ENCODE data around the gene TUBG1. TPM values are rescaled to one million over a fixed set of nuclear protein-coding genes. Genes with fewer than 3 reads are reported as not detected.

Gene TUBG1
- total RNA-seq, 1 donor from 2014 or later = 33.9 TPM

- Histone ChIP-seq H3K4me3 (no peak overlapping the region), H3K9me3 (no peaks in the 10 kb centered on the region), H3K27ac (no peak overlapping the region), H3K27me3 (no peaks in the 10 kb centered on the region), H3K4me1 (peaks cover 27% of the 10 kb centered on the region), H3K36me3 (peaks cover 3 to 82% of the 10 kb centered on the region in 2 donors)
- TF ChIP-seq POLR2AphosphoS5 (IDR thresholded peaks at IDR 0.05; ENCODE audit: insufficient read depth in 1 of 2, low read depth in 1 of 2) = no peak
- TF ChIP-seq POLR2A (IDR thresholded peaks at IDR 0.05) = no peak
- no peak for TF ChIP-seq CTCF (IDR thresholded peaks at IDR 0.05)
- intact Hi-C loops (cut with DNase I) = no loop called here
- no peak for DNase-seq (ENCODE audit: extremely low spot score in 2 of 2)
These were observed 24.1 kb upstream of the TUBG1 start for GRCh38 chr17:42585353-42585752.

- H3K4me3 ChIP-seq = no peak overlapping the region
- H3K9me3 ChIP-seq = no peaks in the 10 kb centered on the region
- no peak for DNase-seq (ENCODE audit: extremely low spot score in 2 of 2)
- peaks cover 3 to 83% of the 10 kb centered on the region in 2 donors for H3K36me3 ChIP-seq
- H3K27ac ChIP-seq = peak overlapping the region; percentile 14
- TF ChIP-seq POLR2AphosphoS5 (IDR thresholded peaks at IDR 0.05; ENCODE audit: insufficient read depth in 1 of 2, low read depth in 1 of 2) (peak in 1 of 2 donors; percentile 60), POLR2A (IDR thresholded peaks at IDR 0.05) (no peak)
- no peaks in the 10 kb centered on the region for H3K27me3 ChIP-seq
- intact Hi-C loops (cut with DNase I) = no loop called here
- peaks cover 27% of the 10 kb centered on the region for H3K4me1 ChIP-seq
These were observed 22.8 kb upstream of the TUBG1 start for GRCh38 chr17:42586514-42587230.

- peaks cover 3 to 46% of the 10 kb centered on the region in 2 donors for H3K36me3 ChIP-seq
- H3K9me3 ChIP-seq = no peaks in the 10 kb centered on the region
- no peak for DNase-seq (ENCODE audit: extremely low spot score in 2 of 2)
- H3K27ac ChIP-seq = no peak overlapping the region
- intact Hi-C loops (cut with DNase I) = no loop called here
- H3K4me1 ChIP-seq = peaks cover 15% of the 10 kb centered on the region
- no peak for TF ChIP-seq POLR2A (IDR thresholded peaks at IDR 0.05)
- TF ChIP-seq CTCF (IDR thresholded peaks at IDR 0.05) = no peak
- no peak for TF ChIP-seq POLR2AphosphoS5 (IDR thresholded peaks at IDR 0.05; ENCODE audit: insufficient read depth in 1 of 2, low read depth in 1 of 2)
- H3K27me3 ChIP-seq = no peaks in the 10 kb centered on the region
- H3K4me3 ChIP-seq = no peak overlapping the region
These were observed 18.6 kb upstream of the TUBG1 start for GRCh38 chr17:42590886-42591285.

- intact Hi-C loops (cut with DNase I) = no loop called here
- Histone ChIP-seq H3K4me3 (no peak overlapping the region), H3K36me3 (peaks cover 3 to 42% of the 10 kb centered on the region in 2 donors), H3K4me1 (peaks cover 9% of the 10 kb centered on the region), H3K27ac (no peak overlapping the region), H3K9me3 (no peaks in the 10 kb centered on the region), H3K27me3 (no peaks in the 10 kb centered on the region)
- TF ChIP-seq POLR2A (IDR thresholded peaks at IDR 0.05) (no peak), CTCF (IDR thresholded peaks at IDR 0.05) (no peak), POLR2AphosphoS5 (IDR thresholded peaks at IDR 0.05; ENCODE audit: insufficient read depth in 1 of 2, low read depth in 1 of 2) (no peak)
- DNase-seq (ENCODE audit: extremely low spot score in 2 of 2) = no peak
These were observed 18.1 kb upstream of the TUBG1 start for GRCh38 chr17:42591411-42591810.

GRCh38 chr17:42596386-42596785, 13.1 kb upstream of the TUBG1 start:
- intact Hi-C loops (cut with DNase I) = no loop called here
- H3K9me3 ChIP-seq = no peaks in the 10 kb centered on the region
- TF ChIP-seq CTCF (IDR thresholded peaks at IDR 0.05) (no peak), POLR2AphosphoS5 (IDR thresholded peaks at IDR 0.05; ENCODE audit: insufficient read depth in 1 of 2, low read depth in 1 of 2) (no peak), POLR2A (IDR thresholded peaks at IDR 0.05) (no peak)
- no peaks in the 10 kb centered on the region for H3K27me3 ChIP-seq
- no peak overlapping the region for H3K4me3 ChIP-seq
- no peak for DNase-seq (ENCODE audit: extremely low spot score in 2 of 2)
- H3K27ac ChIP-seq = no peak overlapping the region
- H3K4me1 ChIP-seq = peaks cover 19% of the 10 kb centered on the region
- H3K36me3 ChIP-seq = peaks cover 0 to 15% of the 10 kb centered on the region in 2 donors
